Kidney (tissue), 14 donors: ENCODE data around the gene CLEC16A. TPM values are rescaled to one million over a fixed set of nuclear protein-coding genes. Genes with fewer than 3 reads are reported as not detected.

Experiments
- DNase-seq, 5 donors: peaks; one replicate each; pipeline ENCODE4 v3.0.0-alpha.2; 2013 to 2020
- FAIRE-seq: peaks from 2 replicates; lab custom pipeline; 2012; peaks lifted over from hg19 to GRCh38; lab: Jason Lieb, UNC
- H3K27ac ChIP-seq, 2 donors: one replicate each; pipeline ENCODE4 v1.7.0; 2013; ENCODE audit warnings: low read depth in 2 of 2, low read length in 2 of 2, inconsistent platforms in 1 of 2
- H3K27me3 ChIP-seq: one replicate; pipeline ENCODE4 v1.7.1; 2013; ENCODE audit warnings: low read length, inconsistent platforms; ENCODE audit not compliant: control insufficient read depth, insufficient read depth
- H3K36me3 ChIP-seq, 3 donors: one replicate each; pipeline versions ENCODE4 v1.7.0 to v1.7.1; 2013; ENCODE audit warnings: low read length in 3 of 3, control low read depth in 1 of 3, inconsistent platforms in 1 of 3; ENCODE audit not compliant: insufficient read depth in 3 of 3, control insufficient read depth in 2 of 3
- H3K4me1 ChIP-seq, 3 donors: one replicate each; pipeline versions ENCODE4 v1.7.0 to v1.7.1; 2013; ENCODE audit warnings: low read length in 3 of 3, inconsistent platforms in 1 of 3, low read depth in 1 of 3; ENCODE audit not compliant: control insufficient read depth in 2 of 3, insufficient read depth in 2 of 3
- H3K4me3 ChIP-seq, 3 donors: one replicate each; pipeline versions ENCODE4 v1.7.0 to v1.8.1; 2013; ENCODE audit warnings: low read length in 3 of 3, control low read depth in 1 of 3, inconsistent platforms in 1 of 3
- H3K9ac ChIP-seq, 3 donors: one replicate each; pipeline versions ENCODE4 v1.7.0 to v1.7.1; 2013; ENCODE audit warnings: low read length in 3 of 3, control low read depth in 1 of 3, inconsistent platforms in 1 of 3
- H3K9me3 ChIP-seq, 3 donors: one replicate each; pipeline versions ENCODE4 v1.7.0 to v1.7.1; 2013; ENCODE audit warnings: low read length in 3 of 3, control low read depth in 1 of 3, inconsistent platforms in 1 of 3; ENCODE audit not compliant: control insufficient read depth in 2 of 3, insufficient read depth in 1 of 3
- intact Hi-C: fragments of 100-400 bp; cut with DNase I; formaldehyde crosslinking; loops from one replicate; pipeline ENCODE4 v1.11.1; 2022
- polyA plus RNA-seq: library from polyadenylated mRNA; stranded (reverse); fragments of 350-450 nt; fragmentation: Illumina TruSeq; extraction: RNeasy Lipid Tissue Mini Kit (QIAGEN cat#74804); gene quantifications from one replicate; pipeline ENCODE4 v1.2.3, GENCODE V29; 2014; ENCODE audit warnings: low read depth, low replicate concordance; ENCODE audit not compliant: insufficient read depth
- total RNA-seq: library from RNA; stranded (reverse); fragmentation: NEBNext Ultra II Directional; extraction: Animal tissue kit (Norgen Biotek cat#: 25700); gene quantifications from one replicate; pipeline ENCODE4 v1.2.1, GENCODE V29; 2021
- TF ChIP-seq, protein P1 (sequence below): IDR thresholded peaks from 3 replicates; pipeline ENCODE4 v1.5.1; 2012; ENCODE audit warnings: mild to moderate bottlenecking, moderate library complexity, borderline replicate concordance; ENCODE audit not compliant: insufficient read depth; ENCODE audit errors: extremely low read depth
- donor health status: control.
- donor health status: control.
- donor health status: control.
- donor health status: control.
- donor health status: control.
- donor health status: DM: yes; HTN: yes; CAD: no.
- donor health status: Normal renal cell carcinoma (clear cell type).

Gene CLEC16A
- total and polyA plus RNA-seq, 2 donors from 2014 or later: 10.8 to 51.9 TPM

GRCh38 chr16:11170201-11170600, 225.8 kb downstream of the CLEC16A start:
- no peak overlapping the region for H3K27ac ChIP-seq
- H3K9me3 ChIP-seq: no peaks in the 10 kb centered on the region
- no peaks in the 10 kb centered on the region for H3K4me1 ChIP-seq
- H3K4me3 ChIP-seq: no peak overlapping the region
- FAIRE-seq (no peak), DNase-seq (no peak)
- H3K36me3 ChIP-seq: peaks cover 2 to 22% (median 11%) of the 10 kb centered on the region in 3 donors
- no peaks in the 10 kb centered on the region for H3K27me3 ChIP-seq
- intact Hi-C loops: no loop called here
- H3K9ac ChIP-seq: no peak overlapping the region
- TF ChIP-seq, protein P1, sequence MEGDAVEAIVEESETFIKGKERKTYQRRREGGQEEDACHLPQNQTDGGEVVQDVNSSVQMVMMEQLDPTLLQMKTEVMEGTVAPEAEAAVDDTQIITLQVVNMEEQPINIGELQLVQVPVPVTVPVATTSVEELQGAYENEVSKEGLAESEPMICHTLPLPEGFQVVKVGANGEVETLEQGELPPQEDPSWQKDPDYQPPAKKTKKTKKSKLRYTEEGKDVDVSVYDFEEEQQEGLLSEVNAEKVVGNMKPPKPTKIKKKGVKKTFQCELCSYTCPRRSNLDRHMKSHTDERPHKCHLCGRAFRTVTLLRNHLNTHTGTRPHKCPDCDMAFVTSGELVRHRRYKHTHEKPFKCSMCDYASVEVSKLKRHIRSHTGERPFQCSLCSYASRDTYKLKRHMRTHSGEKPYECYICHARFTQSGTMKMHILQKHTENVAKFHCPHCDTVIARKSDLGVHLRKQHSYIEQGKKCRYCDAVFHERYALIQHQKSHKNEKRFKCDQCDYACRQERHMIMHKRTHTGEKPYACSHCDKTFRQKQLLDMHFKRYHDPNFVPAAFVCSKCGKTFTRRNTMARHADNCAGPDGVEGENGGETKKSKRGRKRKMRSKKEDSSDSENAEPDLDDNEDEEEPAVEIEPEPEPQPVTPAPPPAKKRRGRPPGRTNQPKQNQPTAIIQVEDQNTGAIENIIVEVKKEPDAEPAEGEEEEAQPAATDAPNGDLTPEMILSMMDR: no peak

DNA sequence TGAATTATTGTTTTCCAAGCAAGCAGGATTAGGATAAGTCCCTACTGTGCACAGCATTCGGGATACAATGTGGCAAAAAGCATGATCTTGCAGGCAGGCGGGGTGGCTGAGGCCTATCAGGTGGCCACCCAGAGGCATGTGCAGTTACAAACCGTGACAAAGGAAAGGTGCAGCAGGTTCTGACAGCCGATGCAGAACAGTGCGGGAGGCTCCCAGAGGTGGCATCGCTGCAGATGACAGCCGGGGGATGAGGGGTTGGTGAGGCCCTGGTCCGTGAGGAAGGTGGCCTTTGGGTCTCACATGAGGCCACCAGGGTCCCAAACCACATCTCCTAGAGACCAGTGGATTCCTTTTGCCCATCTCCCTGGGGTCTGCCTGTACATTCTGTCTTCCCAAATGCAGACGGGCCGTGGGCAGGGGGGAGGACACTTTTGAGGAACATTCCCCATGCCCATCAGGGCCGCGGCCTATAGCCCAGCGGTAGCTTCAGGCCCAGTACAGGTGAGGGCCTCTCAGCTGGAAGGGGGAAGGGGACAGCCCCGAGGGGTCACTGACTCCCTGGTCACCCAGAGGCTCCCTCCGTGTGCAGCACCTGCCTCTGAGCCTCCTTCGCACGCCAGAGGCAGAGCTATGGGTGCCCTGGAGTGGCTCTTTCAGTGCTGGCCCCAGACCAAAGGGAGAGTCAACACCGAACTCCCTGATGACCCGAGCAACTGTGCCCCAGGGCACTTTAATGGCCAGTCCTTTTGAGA, 226.5 kb downstream of the CLEC16A start:
- Histone ChIP-seq H3K4me1 (no peaks in the 10 kb centered on the region), H3K9me3 (no peaks in the 10 kb centered on the region), H3K9ac (no peak overlapping the region), H3K27me3 (no peaks in the 10 kb centered on the region), H3K4me3 (no peak overlapping the region), H3K36me3 (peaks cover 2 to 22% (median 11%) of the 10 kb centered on the region in 3 donors), H3K27ac (no peak overlapping the region)
- intact Hi-C loops: no loop called here
- TF ChIP-seq, protein P1: no peak
- no peak for FAIRE-seq
- DNase-seq: no peak

GRCh38 chr16:11171448-11171709, 227.0 kb downstream of the CLEC16A start:
- intact Hi-C loops: no loop called here
- H3K36me3 ChIP-seq: peaks cover 2 to 22% (median 11%) of the 10 kb centered on the region in 3 donors
- no peak for FAIRE-seq

More at GRCh38 chr16:11171448-11171709, 227.0 kb downstream of the CLEC16A start:
- no peak overlapping the region for H3K4me3 ChIP-seq
- no peak overlapping the region for H3K9ac ChIP-seq
- no peaks in the 10 kb centered on the region for H3K27me3 ChIP-seq
- DNase-seq: no peak
- TF ChIP-seq, protein P1: no peak
- H3K9me3 ChIP-seq: no peaks in the 10 kb centered on the region
- no peak overlapping the region for H3K27ac ChIP-seq
- no peaks in the 10 kb centered on the region for H3K4me1 ChIP-seq
